CD14-positive monocyte (primary cell): ENCODE results near the gene IER5L. TPM values are rescaled to one million over a fixed set of nuclear protein-coding genes. Genes with fewer than 3 reads are reported as not detected.

ENCODE experiments used
- DNase-seq, 3 donors: peaks; one replicate each; pipeline ENCODE4 v3.0.0-alpha.2; 2011 to 2022
- H2AFZ ChIP-seq: 2 replicates; pipeline ENCODE4 v1.6.0; 2012; ENCODE audit warnings: mild to moderate bottlenecking, low read depth, low read length, inconsistent platforms; ENCODE audit not compliant: insufficient read depth, poor library complexity, severe bottlenecking
- H3K27ac ChIP-seq, 2 donors: 1 replicate in 1 of 2; 2 replicates in 1 of 2; pipeline ENCODE4 v1.5.1; 2012 to 2013; ENCODE audit warnings: low read length in 2 of 2, control low read depth in 1 of 2, inconsistent platforms in 1 of 2, low read depth in 1 of 2, mild to moderate bottlenecking in 1 of 2
- H3K27me3 ChIP-seq, 2 donors: one replicate each; pipeline versions ENCODE4 v1.6.0 to v1.6.1; 2011 to 2013; ENCODE audit warnings: low read length in 2 of 2; ENCODE audit not compliant: control insufficient read depth in 2 of 2, insufficient read depth in 2 of 2
- H3K36me3 ChIP-seq, 2 donors: replicated peaks in 1 of 2; 1 replicate in 1 of 2; 2 replicates in 1 of 2; pipeline versions ENCODE4 v1.5.1 to v1.6.1; 2012 to 2013; ENCODE audit warnings: low read length in 2 of 2, control low read depth in 1 of 2, inconsistent platforms in 1 of 2, mild to moderate bottlenecking in 1 of 2; ENCODE audit not compliant: insufficient read depth in 2 of 2, control insufficient read depth in 1 of 2
- H3K4me1 ChIP-seq, 2 donors: 1 replicate in 1 of 2; 2 replicates in 1 of 2; pipeline versions ENCODE4 v1.5.1 to v1.6.1; 2012 to 2013; ENCODE audit warnings: low read length in 2 of 2, control low read depth in 1 of 2, inconsistent platforms in 1 of 2, mild to moderate bottlenecking in 1 of 2, moderate library complexity in 1 of 2; ENCODE audit not compliant: insufficient read depth in 2 of 2, control insufficient read depth in 1 of 2
- H3K4me2 ChIP-seq: replicated peaks from 2 replicates; pipeline ENCODE3; 2012; ENCODE audit warnings: low read length, moderate library complexity, mild to moderate bottlenecking; ENCODE audit not compliant: poor library complexity, severe bottlenecking; ENCODE audit errors: extremely low read depth
- H3K4me3 ChIP-seq, 3 experiments: fragments of 200-600 bp in 1 of 3; sonication (generic) in 1 of 3; replicated peaks in 1 of 3; 1 replicate in 2 of 3; 2 replicates in 1 of 3; pipeline ENCODE4 v1.5.1; 2011 to 2013; ENCODE audit warnings: low read length in 3 of 3, mild to moderate bottlenecking in 3 of 3, control low read depth in 2 of 3, low read depth in 2 of 3, inconsistent platforms in 1 of 3, moderate library complexity in 1 of 3
- H3K79me2 ChIP-seq: 2 replicates; pipeline ENCODE4 v1.6.0; 2012; ENCODE audit warnings: mild to moderate bottlenecking, control low read depth, inconsistent platforms, low read length, moderate library complexity; ENCODE audit not compliant: insufficient read depth
- H3K9ac ChIP-seq: 2 replicates; pipeline ENCODE4 v1.6.0; 2017; ENCODE audit warnings: low read length, mild to moderate bottlenecking; ENCODE audit not compliant: insufficient read depth, poor library complexity, severe bottlenecking
- H3K9me3 ChIP-seq, 2 donors: replicated peaks in 1 of 2; 1 replicate in 1 of 2; 2 replicates in 1 of 2; pipeline versions ENCODE4 v1.5.1 to v1.6.1; 2012 to 2013; ENCODE audit warnings: low read length in 2 of 2, control low read depth in 1 of 2; ENCODE audit not compliant: control insufficient read depth in 1 of 2, insufficient read depth in 1 of 2
- H4K20me1 ChIP-seq: 2 replicates; pipeline ENCODE4 v1.6.0; 2012; ENCODE audit warnings: mild to moderate bottlenecking, low read length, control low read depth, moderate library complexity; ENCODE audit not compliant: insufficient read depth
- H3K27ac Mint-ChIP-seq, 7 donors: one replicate each; pipeline ENCODE4 v1.8.0; 2020; ENCODE audit warnings: mild to moderate bottlenecking in 7 of 7, mixed read lengths in 7 of 7, moderate library complexity in 6 of 7, inconsistent platforms in 2 of 7
- H3K27me3 Mint-ChIP-seq, 3 donors: one replicate each; pipeline ENCODE4 v1.8.0; 2021 to 2022; ENCODE audit warnings: low read depth in 3 of 3, mild to moderate bottlenecking in 3 of 3, mixed read lengths in 3 of 3, moderate library complexity in 3 of 3, inconsistent platforms in 1 of 3
- H3K36me3 Mint-ChIP-seq, 2 donors: one replicate each; pipeline ENCODE4 v1.8.0; 2020; ENCODE audit warnings: mixed read lengths in 2 of 2, inconsistent platforms in 1 of 2, mild to moderate bottlenecking in 1 of 2
- H3K4me1 Mint-ChIP-seq: one replicate; pipeline ENCODE4 v1.8.0; 2020; ENCODE audit warnings: mild to moderate bottlenecking, mixed read lengths
- H3K4me3 Mint-ChIP-seq, 2 donors: one replicate each; pipeline ENCODE4 v1.8.0; 2020; ENCODE audit warnings: mild to moderate bottlenecking in 2 of 2, mixed read lengths in 2 of 2, moderate library complexity in 1 of 2
- H3K9me3 Mint-ChIP-seq, 7 donors: one replicate each; pipeline ENCODE4 v1.8.0; 2020 to 2022; ENCODE audit warnings: mixed read lengths in 7 of 7, mild to moderate bottlenecking in 6 of 7, moderate library complexity in 6 of 7, inconsistent platforms in 2 of 7
- CTCF ChIP-seq: fragments of 200-600 bp; IDR thresholded peaks from one replicate; pipeline ENCODE4 v1.8.0; 2022; ENCODE audit warnings: antibody characterized with exemption, mild to moderate bottlenecking
- WGBS: methylation state at CpG from one replicate; pipeline ENCODE4 v1.1.5; 2013; ENCODE audit warnings: missing lambda C conversion rate; ENCODE audit not compliant: insufficient coverage; 5-methylcytosine and 5-hydroxymethylcytosine counted together
- intact Hi-C, 2 donors: fragments of 100-400 bp; cut with micrococcal nuclease; formaldehyde crosslinking; loops; one replicate each; pipeline versions ENCODE4 v1.15.0 to v1.15.1; 2023
- polyA plus RNA-seq, 3 donors: library from polyadenylated mRNA; depleted of rRNA in 1 of 3; unstranded in 2 of 3; stranded (reverse) in 1 of 3; fragments of 300-500 nt in 2 of 3; fragments of >200 nt in 1 of 3; fragmentation: Illumina TruSeq in 2 of 3; gene quantifications; 1 replicate in 2 of 3; 2 replicates in 1 of 3; pipeline ENCODE4 v1.2.3, GENCODE V29; 2012 to 2021

IER5L gene
- polyA plus RNA-seq, 3 donors: 0.36 to 15.5 (median 0.79) TPM

- no peak overlapping the region for H3K4me3 Mint-ChIP-seq
- H3K4me3 ChIP-seq: no peak overlapping the region
- no peaks in the 10 kb centered on the region for H4K20me1 ChIP-seq
- DNase-seq: no peak
- no peak overlapping the region for H3K27ac Mint-ChIP-seq
- peaks cover 3 to 8% (median 6%) of the 10 kb centered on the region in 3 donors for H3K27me3 Mint-ChIP-seq
- TF ChIP-seq CTCF: no peak
- no peaks in the 10 kb centered on the region for H3K27me3 ChIP-seq
- no peaks in the 10 kb centered on the region for H3K79me2 ChIP-seq
- H3K36me3 ChIP-seq: no peaks in the 10 kb centered on the region
- no peak overlapping the region for H3K9ac ChIP-seq
- 96% methylated on average over 4 of the region's 5 CpGs for WGBS
- intact Hi-C loops: no loop called here
- no peak overlapping the region for H3K4me2 ChIP-seq
- H3K27ac ChIP-seq: no peak overlapping the region
- H3K9me3 Mint-ChIP-seq: peaks cover 0 to 2% (median 0%) of the 10 kb centered on the region in 7 donors
- no peaks in the 10 kb centered on the region for H3K36me3 Mint-ChIP-seq
- H2AFZ ChIP-seq: no peak overlapping the region
- H3K9me3 ChIP-seq: no peaks in the 10 kb centered on the region
- peaks cover 6% of the 10 kb centered on the region for H3K4me1 Mint-ChIP-seq
- H3K4me1 ChIP-seq: no peaks in the 10 kb centered on the region
Observed at GRCh38 chr9:129210125-129210524, 32.1 kb upstream of the IER5L start.

GRCh38 chr9:129209580-129209979, 31.5 kb upstream of the IER5L start:
- H3K9me3 ChIP-seq: no peaks in the 10 kb centered on the region
- no peak overlapping the region for H3K9ac ChIP-seq
- H3K36me3 Mint-ChIP-seq: no peaks in the 10 kb centered on the region
- H4K20me1 ChIP-seq: no peaks in the 10 kb centered on the region
- H3K36me3 ChIP-seq: no peaks in the 10 kb centered on the region
- H3K27me3 Mint-ChIP-seq: peaks cover 3 to 8% (median 6%) of the 10 kb centered on the region in 3 donors
- H3K9me3 Mint-ChIP-seq: peaks cover 0 to 2% (median 0%) of the 10 kb centered on the region in 7 donors
- no peak overlapping the region for H2AFZ ChIP-seq
- H3K4me2 ChIP-seq: no peak overlapping the region
- no peak overlapping the region for H3K4me3 Mint-ChIP-seq
- intact Hi-C loops: no loop called here
- H3K27me3 ChIP-seq: no peaks in the 10 kb centered on the region
- no peak for DNase-seq
- peaks cover 6% of the 10 kb centered on the region for H3K4me1 Mint-ChIP-seq
- H3K27ac Mint-ChIP-seq: no peak overlapping the region
- no peaks in the 10 kb centered on the region for H3K79me2 ChIP-seq
- WGBS: 91% methylated on average over 6 of the region's 7 CpGs
- no peak overlapping the region for H3K4me3 ChIP-seq
- H3K27ac ChIP-seq: no peak overlapping the region
- H3K4me1 ChIP-seq: no peaks in the 10 kb centered on the region
- TF ChIP-seq CTCF: no peak
